ENCODE measurements around the gene DOK7. TPM values are rescaled to one million over a fixed set of nuclear protein-coding genes. Genes with fewer than 3 reads are reported as not detected.
A peak's percentile ranks its signal among the peaks of the same experiment; 100 is the strongest.

DOK7 gene
- total RNA-seq, 2 donors from 2014 or later: 0.24 to 0.70 TPM

DNA sequence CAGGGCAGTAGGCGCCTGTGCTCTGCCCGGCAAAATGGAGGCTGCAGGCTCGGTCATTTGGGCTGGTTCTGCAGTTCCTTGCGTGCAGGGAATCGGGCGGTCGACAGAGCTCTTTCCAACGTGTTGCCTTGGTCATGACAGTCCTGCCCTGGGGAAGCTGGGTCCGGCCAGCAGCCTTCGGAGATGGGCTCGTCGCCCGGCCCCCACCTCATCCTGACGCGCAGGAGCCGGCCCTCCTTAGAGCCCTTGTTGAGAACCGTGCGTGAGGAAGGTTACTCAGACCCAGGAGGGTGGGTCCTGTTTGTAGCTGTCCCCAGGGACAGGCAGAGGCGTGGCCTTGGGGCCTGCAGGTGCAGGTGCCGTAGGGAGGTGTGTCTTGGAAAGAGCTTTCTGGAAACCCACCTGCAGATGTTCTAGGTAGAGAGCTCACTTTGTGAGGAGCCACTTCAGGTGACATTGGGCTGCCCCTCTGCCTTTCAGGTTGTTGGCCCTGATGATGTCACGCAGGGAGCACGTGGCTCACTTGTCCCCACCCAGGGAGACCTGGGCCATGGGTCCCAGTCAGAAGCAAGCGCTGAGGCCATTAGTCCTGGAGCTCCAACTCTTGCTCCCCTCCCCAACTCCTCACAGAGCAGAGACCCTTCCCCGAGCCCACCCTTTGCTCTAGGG lies 36.5 kb upstream of the DOK7 start:
- intact Hi-C loops (cut with DNase I, micrococcal nuclease): no loop called here
- ATAC-seq (no peak), DNase-seq (no peak)

DNA sequence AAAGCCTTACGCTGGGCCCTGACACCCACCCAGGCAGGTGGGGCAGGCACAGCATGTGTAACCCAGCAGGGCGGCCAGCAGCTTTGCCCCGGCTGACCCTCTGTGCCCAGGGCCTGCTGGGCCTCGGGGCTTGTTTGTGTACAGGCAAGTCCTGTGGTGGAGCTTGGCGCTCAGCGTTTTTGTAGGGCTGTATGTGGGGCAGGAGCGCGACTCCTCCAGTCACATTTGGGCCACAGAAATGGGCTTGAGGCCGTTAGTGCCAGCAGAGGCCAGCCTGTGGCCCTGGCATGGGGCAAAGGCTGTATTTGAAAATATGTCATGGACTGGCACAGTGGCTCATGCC lies 36.0 kb upstream of the DOK7 start:
- intact Hi-C loops (cut with DNase I, micrococcal nuclease): no loop called here
- no peak for ATAC-seq
- no peak for DNase-seq

DNA sequence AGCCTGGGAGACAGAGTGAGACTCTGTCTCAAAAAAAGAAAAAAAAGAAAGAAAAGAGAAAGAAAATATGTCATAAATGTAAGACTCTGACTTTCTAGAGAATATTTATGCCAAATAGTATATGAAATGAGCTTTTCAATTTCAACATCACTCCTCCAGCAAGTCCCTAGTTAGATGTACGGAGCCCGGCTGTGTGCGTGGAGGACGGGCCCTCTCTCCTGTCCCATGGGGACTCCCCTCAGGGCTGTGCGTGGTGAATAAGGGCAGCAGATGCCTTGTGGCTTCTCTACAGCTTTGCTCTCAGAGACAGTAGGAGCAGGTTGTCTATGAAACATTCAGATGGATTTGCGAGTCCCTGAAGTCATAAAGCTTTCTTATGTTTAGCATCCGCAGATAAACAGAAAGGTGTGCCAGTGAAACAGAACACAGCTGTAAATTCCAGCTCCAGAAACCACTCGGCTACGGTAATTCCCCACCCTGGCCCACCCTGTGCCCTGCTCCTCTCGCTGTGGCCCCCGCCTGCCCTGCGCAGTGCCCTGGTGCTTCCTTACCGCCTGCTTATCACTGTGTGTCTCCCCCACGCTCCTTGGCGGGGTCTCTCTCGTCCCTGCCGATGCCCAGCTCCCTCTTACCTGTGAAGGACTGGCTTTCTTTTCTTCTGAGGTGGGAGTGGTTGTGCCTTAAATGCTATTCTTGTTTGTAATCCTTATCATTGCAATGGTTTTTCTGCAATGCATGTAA lies 35.2 kb upstream of the DOK7 start:
- intact Hi-C loops (cut with DNase I, micrococcal nuclease): no loop called here
- DNase-seq (no peak), ATAC-seq (no peak)

DNA sequence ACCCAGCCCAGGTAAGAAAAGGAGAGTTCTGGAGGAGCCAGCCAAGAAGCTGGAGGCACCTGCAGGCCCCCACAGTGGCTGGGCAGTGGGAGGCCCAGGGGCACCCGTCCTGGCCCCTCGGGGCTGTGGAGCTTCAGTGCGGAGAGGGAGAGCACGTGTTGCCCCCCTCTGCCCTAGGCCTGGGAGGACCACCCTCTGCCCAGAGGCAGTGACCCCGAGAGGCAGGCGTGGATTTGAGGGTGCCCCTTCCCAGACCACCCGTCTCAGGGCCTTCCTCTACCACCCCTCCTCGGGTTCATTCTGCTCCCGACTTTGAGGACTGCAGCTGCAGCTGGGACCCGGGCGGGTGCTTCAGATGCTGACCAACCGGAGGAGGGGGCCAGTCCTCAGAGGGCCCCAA lies 33.5 kb upstream of the DOK7 start:
- DNase-seq (no peak), ATAC-seq (no peak)
- intact Hi-C loops (cut with DNase I, micrococcal nuclease): no loop called here

DNA sequence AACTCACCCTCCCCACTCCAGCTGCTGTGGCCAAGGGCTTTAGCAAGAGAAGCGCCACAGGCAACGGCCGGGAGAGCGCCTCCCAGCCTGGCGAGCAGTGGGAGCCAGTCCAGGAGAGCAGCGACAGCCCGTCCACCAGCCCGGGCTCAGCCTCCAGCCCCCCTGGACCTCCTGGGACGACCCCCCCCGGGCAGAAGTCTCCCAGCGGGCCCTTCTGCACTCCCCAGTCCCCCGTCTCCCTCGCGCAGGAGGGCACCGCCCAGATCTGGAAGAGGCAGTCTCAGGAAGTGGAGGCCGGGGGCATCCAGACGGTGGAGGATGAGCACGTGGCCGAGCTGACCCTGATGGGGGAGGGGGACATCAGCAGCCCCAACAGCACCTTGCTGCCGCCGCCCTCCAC lies 32.6 kb upstream of the DOK7 start:
- intact Hi-C loops (cut with DNase I, micrococcal nuclease): no loop called here
- no peak for DNase-seq
- no peak for ATAC-seq

DNA sequence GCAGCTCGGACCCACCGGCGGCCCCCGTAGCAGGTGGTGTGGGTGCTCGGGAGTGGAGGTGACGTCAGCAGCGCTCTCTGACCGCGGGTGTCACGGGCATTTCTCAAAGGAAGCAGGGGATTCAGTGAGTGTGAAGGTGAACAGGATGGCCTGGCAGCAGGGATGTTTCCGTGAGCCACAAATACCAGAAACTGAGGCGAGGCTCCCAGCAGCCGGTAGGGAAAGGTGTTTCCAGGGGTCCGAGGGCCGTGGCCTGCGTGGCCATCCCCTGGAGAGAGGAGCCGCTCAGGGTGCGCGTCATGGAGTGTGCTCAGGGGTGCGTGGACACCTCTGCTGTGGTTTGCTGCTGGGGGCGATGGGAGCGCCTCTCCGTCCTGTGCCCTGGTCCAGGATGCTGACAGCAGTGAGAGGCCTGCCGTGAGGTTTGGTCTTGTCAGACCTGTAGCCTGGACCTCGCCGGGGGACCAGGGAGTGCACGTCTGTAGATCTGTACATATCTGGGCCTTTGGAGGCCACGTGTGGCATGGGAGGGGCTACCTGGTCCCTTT lies 31.6 kb upstream of the DOK7 start:
- DNase-seq: no peak
- intact Hi-C loops (cut with DNase I, micrococcal nuclease): no loop called here
- no peak for ATAC-seq

DNA sequence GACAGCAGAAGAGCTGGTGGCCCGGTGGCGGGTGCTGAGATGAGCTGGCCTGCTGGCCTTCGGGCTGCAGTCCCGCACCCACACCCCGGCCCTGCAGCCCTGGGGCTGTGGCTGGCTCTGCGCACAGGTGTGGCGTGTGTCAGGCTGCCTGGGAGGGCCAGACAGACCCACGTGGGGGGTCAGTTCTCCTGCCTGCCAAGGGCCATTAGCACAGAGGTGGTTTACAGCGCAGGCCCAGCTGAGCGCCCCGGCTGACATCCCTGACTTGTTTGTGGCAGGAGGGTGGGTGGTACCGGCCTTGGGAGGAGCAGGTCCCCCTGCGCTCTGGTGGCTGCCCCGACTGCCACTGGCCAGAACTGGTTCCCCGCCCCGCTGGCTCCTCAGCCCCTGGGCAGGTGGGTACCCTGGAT lies 30.7 kb upstream of the DOK7 start:
- ATAC-seq: no peak
- intact Hi-C loops (cut with DNase I, micrococcal nuclease): no loop called here
- DNase-seq: no peak

DNA sequence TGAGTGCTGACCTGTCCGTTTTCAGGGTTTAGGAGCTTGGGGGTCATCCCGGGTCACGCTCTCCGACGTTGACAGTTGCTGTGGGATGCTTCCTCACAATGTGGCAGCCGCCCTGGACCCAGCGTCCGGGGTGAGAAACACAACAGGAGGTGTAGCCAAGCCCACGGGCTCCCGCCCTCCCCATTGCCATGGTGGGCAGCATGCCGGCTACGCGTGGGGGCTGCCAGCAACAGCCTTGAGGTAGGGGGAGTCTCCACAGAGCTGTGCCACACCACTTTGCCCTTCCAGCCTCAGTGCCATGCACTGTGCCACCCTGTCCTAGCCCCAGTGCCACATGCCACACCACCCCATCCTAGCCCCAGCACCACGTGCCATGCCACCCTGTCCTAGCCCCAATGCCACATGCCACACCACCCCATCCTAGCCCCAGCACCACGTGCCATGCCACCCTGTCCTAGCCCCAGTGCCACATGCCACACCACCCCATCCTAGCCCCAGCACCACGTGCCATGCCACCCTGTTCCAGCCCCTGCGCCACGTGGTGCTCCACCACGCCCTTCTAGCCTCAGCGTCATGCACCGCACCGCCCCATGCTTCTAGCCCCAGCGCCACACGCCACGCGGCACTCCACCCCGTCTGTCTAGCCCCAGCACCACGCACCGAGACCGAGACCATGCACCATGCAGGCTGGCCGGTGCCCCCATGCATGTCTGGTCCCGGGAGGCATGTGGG lies 29.8 kb upstream of the DOK7 start:
- no peak for ATAC-seq
- intact Hi-C loops (cut with DNase I, micrococcal nuclease): no loop called here
- no peak for DNase-seq

DNA sequence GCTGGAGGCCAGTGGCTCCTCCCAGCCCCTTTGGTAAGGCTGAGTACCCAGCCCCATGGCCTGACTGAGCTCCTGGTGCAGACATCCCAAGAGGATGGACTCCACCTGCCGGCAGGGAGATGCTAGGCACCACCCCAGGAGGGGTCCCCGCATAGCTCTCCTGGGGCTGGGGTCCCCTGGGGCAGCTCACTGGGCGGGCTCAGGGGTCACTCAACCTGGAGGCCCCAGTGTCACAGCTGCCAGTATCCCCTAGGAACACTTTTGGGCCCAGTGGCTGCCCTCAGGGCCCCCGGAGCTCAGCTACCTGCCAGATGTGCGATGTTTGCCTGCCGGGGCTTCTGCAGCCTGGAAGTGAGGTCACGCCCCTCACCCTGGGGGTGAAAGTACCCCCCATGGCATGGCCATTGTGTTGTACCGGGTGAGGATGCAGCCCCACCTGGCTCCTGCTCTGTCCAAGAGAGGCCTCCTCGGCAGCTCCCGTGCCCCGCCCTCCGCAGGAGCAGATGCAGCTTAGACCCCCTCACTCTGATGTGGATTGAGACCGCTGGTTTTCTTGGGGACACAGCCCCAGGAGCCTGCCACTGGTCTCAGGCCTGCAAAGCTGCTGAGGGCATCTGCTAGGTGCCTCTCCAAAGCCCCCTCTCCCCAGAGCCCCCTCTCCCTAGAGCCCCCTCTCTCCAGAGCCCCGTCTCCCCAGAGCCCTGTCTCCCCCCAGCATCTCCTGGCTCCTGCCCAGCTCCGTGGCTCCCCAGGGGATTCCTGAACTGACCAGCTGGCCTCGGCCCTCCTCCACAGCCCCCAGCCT lies 28.0 kb upstream of the DOK7 start:
- no peak for ATAC-seq
- intact Hi-C loops (cut with DNase I, micrococcal nuclease): no loop called here
- no peak for DNase-seq

DNA sequence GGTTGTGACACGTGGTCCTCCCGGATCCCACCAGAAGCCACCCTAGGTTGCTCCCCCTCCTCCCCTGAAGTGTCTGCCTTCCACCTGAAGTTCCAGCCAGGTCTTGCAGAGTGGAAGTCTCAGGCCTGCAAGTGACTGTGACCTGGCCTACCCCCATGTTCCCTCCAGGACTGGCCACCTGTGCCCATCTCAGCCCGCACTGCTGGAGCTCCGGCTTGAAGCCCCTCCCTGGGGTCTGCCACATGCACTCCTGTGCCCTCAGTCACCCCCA lies 27.5 kb upstream of the DOK7 start:
- DNase-seq (no peak), ATAC-seq (no peak)
- intact Hi-C loops (cut with DNase I, micrococcal nuclease): no loop called here

DNA sequence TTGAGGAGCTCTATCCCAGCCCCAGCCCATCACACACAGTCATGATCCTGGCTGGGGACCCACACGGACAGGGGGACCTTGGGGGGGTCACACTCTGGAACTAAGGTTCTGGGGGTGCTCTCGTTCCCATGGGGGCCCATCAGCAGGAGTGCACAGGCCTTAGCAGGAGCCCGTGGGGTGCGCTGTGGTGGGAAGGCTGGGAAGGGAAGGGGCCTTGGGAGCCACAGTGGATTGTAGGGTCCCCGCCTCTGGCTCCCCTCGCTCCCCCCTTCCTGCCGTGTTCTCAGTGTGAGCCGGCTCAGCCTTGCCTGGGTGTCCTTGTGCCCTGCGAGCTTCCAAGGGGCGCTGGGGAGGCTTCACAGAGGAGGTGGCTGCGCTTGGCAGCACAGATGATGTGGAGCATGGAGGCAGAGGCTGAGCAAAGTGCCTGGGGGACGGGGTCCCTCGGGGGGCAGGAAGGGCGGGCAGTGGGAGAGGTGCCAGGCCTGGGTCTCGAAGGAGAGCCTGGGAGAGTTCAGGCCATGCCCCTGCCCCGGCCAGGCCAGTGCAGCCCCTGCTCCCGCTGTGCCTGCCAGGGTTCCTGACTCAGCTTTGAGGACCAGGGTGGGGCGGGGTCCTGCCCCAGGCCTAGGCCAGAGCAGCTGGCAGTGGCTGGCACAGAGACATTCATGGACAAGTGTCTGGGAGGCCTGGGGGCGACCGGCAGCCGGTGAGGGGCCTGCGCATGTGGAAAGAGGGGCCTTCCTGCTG lies 26.9 kb upstream of the DOK7 start:
- DNase-seq (no peak), ATAC-seq (peak; percentile 5)
- intact Hi-C loops (cut with DNase I, micrococcal nuclease): no loop called here

DNA sequence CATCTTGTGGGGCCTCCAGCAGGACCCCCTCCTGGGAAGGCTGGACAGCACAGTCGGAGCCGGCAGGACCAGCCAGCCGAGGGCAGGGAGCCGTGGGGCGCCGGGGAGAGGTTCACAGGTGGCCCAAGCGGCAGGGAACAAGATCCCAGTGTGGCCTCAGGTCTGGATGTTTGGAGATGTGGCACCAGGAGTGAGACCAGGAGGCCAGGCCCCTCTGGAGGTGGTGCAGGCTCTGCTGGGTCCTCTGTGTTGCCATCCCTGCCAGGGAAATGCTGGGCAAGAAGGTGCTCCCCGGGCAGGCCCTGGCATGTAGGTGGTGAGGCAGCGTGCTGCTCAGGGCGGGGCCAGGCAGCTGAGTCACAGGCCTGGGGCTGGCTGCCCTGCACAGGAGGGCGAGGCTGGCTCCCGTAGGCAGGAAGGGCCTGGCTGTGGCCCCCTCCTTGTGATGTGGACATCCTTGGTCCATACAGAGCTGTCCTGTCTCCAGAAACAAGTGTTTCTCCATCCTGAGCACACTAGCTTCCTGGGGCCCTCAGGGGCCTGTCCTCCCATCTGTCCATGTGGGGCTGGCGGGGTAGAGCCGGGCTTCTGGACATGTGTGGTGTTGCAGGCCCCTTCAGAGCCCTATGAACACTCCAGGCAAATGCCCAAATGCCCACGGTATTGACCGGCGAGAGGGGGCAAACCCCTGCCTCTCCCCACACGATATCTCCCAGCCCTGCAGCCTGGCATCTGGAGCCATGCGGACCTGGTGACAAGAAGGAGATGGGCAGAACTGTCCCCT lies 26.1 kb upstream of the DOK7 start:
- ATAC-seq: peak; percentile 87
- intact Hi-C loops (cut with DNase I, micrococcal nuclease): no loop called here
- peak; percentile 50 to 66 for DNase-seq

DNA sequence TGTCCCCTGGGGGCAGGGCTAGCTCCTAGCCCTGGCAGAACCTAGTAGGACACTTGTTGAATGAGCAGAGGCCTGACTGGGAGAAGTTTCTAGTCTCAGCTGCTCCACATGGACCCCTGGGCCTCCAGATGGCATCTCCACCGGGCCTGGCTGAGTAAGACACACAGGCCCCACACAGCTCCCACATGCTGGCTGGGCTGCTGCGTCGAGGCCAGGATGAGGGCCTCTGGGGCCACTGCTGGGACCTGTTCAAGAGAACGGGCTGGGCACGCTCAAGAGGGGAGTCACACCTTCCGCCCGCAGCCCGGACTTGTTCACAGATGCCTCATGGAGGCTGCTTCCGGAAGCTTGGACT lies 25.5 kb upstream of the DOK7 start:
- DNase-seq (no peak), ATAC-seq (no peak)
- intact Hi-C loops (cut with DNase I, micrococcal nuclease): no loop called here

DNA sequence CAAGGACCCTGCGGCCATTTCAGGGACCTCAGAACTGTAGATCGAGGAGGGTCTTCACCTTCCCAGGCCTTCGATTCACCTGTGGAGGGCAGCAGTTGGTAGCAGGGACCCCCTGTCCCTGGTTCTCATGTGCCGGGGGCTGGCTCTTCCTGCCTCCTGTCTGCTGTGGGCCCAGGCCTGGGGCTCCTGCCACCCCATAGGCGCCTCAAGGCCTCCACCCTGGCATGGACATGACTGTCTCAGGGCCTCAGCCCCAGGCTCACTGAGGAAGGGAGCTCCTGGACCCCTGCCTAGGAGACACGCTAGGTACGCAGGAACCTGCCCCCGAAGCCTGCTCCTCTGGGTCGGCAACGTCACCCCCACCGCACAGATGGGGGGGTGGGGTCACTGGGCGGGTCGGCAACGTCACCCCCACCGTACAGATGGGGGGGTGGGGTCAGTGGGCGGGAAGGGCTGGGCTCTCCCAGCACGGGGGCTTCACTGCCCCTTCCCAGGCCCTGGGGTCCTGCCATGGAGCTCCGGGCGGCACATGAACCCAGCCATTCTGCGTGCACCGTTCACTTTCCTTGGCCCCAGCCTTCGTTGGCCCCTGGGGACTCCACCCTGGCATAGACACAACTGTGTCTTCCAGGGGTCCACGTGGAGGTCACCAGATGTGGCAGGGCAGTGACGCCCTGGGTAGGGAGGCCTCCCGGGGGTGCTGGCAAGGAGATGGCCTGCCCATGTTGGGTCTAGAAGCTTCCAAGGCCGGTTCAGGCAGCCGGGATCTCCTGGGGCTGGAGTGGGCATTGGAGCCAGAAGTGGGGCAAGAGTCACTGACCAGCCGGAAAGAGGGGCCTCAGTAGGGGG lies 24.9 kb upstream of the DOK7 start:
- intact Hi-C loops (cut with DNase I, micrococcal nuclease): no loop called here
- DNase-seq (no peak), ATAC-seq (no peak)

DNA sequence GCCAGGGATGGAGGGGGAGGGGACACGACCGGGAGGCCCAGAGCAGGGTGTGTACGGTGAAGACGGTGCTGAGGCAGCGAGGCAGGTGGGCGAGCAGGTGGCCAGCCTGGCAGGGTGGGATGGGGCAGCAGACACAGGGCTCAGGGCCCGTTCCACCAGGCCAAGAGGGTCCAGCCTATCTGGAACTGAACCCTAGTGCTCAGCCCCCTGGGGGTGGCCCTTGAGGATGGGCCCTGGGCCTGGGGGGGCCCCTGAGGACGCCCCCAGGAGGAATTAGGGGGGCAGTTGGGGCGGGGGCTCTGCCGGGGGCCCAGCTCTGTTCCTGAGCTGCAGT lies 24.3 kb upstream of the DOK7 start:
- intact Hi-C loops (cut with DNase I, micrococcal nuclease): no loop called here
- ATAC-seq (no peak), DNase-seq (no peak)

DNA sequence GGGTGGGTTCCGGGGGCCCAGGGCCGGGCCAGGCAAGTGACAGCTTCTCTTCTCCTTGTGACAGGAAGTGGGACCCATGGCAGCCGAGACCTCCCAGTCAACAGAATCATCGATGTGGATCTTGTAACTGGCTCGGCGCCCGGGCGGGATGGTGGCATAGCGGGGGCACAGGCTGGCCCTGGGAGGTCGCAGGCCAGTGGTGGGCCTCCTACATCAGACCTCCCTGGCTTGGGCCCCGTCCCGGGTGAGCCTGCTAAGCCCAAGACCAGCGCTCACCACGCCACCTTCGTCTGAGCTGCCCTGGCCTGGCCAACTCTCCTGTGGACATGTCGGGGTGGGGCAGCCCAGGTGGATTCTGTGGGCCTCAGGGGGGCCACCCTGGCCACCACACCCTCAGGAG lies 23.7 kb upstream of the DOK7 start:
- ATAC-seq: no peak
- intact Hi-C loops (cut with DNase I, micrococcal nuclease): no loop called here

DNA sequence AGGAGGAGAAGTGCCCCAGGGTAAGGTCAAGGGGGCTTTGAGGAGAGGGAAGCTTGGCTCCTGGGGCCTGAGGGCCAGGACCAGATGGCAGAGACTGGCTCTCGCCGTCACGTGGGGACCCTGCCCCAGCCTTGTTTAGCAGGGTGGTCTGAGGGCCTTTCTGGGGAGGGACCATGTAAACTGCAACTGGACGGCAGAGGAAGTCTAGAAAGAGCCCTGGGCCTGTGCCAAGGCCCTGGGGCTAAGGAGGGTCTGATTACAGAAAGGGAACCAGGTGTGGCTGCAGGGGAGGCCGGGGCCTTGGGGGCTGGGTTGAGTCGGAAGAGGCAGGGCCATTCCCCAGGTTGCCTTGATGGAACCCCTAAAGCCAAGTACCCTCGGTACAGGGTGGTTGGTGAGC lies 23.1 kb upstream of the DOK7 start:
- DNase-seq: no peak
- no peak for ATAC-seq
- intact Hi-C loops (cut with DNase I, micrococcal nuclease): no loop called here

More for the DNA sequence above, 23.7 kb upstream of the DOK7 start:
- no peak for DNase-seq

All from left colon (tissue), 2 donors.